Panc1 (cell line): Measurements from ENCODE around the gene KCNG2. TPM values are rescaled to one million over a fixed set of nuclear protein-coding genes. Genes with fewer than 3 reads are reported as not detected.

Source experiments
- ATAC-seq: fragments of 200-7000 bp; cut with Tn5 transposase; 2 replicates; pipeline ENCODE4 v1.9.1; 2020; ENCODE audit warnings: mild to moderate bottlenecking, moderate library complexity
- BruUV-seq: library from RNA; stranded (reverse); fragments of 400-500 nt; replicated peaks from 2 replicates; lab custom pipeline; 2021; lab: Mats Ljungman, UMichigan
- CTCF ChIA-PET: fragments of 300-600 bp; sonication (Branson Sonifier 250); formaldehyde crosslinking; loops from one replicate; lab custom pipeline; 2022; ENCODE audit warnings: antibody characterized with exemption; lab: Charles Lee
- POLR2A ChIA-PET: fragments of 300-600 bp; sonication (Branson Sonifier 250); formaldehyde crosslinking; loops from one replicate; lab custom pipeline; 2022; ENCODE audit warnings: antibody characterized with exemption; lab: Charles Lee
- DNase-seq: peaks from one replicate; pipeline ENCODE4 v3.0.0-alpha.2; 2010; ENCODE audit warnings: low read depth, low spot score
- H3K27ac ChIP-seq: 2 replicates; pipeline ENCODE4 v1.5.1; 2011; ENCODE audit warnings: mild to moderate bottlenecking, low read length, inconsistent platforms
- H3K27me3 ChIP-seq: fragments of 200-500 bp; sonication (Bioruptor generic); 2 replicates; pipeline ENCODE4 v1.6.0; 2014; ENCODE audit warnings: low read length, inconsistent platforms; ENCODE audit not compliant: control insufficient read depth, insufficient read depth
- H3K36me3 ChIP-seq: fragments of 200-500 bp; sonication (Bioruptor generic); 2 replicates; pipeline ENCODE4 v1.5.1; 2014; ENCODE audit warnings: inconsistent platforms, mild to moderate bottlenecking, low read length, moderate library complexity; ENCODE audit not compliant: control insufficient read depth, insufficient read depth
- H3K4me1 ChIP-seq: 2 replicates; pipeline ENCODE4 v1.5.1; 2011; ENCODE audit warnings: inconsistent platforms, mild to moderate bottlenecking, low read length, moderate library complexity; ENCODE audit not compliant: control insufficient read depth, insufficient read depth
- H3K4me3 ChIP-seq, 2 experiments: 2 replicates each; pipeline ENCODE4 v1.5.1; 2011 to 2012; ENCODE audit warnings: low read depth in 2 of 2, low read length in 2 of 2, mild to moderate bottlenecking in 2 of 2, inconsistent platforms in 1 of 2, moderate library complexity in 1 of 2
- H3K9me3 ChIP-seq: fragments of 200-500 bp; sonication (Bioruptor generic); 2 replicates; pipeline ENCODE4 v1.5.1; 2014; ENCODE audit warnings: low read depth, mild to moderate bottlenecking, inconsistent platforms, low read length, moderate library complexity; ENCODE audit not compliant: control insufficient read depth, insufficient read depth
- CTCF ChIP-seq: fragments of 450-650 bp; IDR thresholded peaks from 2 replicates; pipeline ENCODE4 v1.5.1; 2017; ENCODE audit warnings: mild to moderate bottlenecking
- POLR2AphosphoS5 ChIP-seq: IDR thresholded peaks from 2 replicates; pipeline ENCODE4 v1.6.1; 2012; ENCODE audit warnings: mild to moderate bottlenecking, low read depth, low read length, moderate library complexity
- REST ChIP-seq, 2 experiments: IDR thresholded peaks; 2 replicates each; pipeline ENCODE4 v1.6.1; 2011 to 2012; ENCODE audit warnings: low read depth in 2 of 2, control low read depth in 1 of 2, low read length in 1 of 2, mild to moderate bottlenecking in 1 of 2, moderate library complexity in 1 of 2; ENCODE audit not compliant: insufficient read depth in 1 of 2
- SIN3A ChIP-seq: IDR thresholded peaks from 2 replicates; pipeline ENCODE4 v1.6.1; 2012; ENCODE audit warnings: low read depth, mild to moderate bottlenecking, low read length, moderate library complexity, borderline replicate concordance; ENCODE audit not compliant: insufficient read depth
- TCF7L2 ChIP-seq: IDR thresholded peaks from 2 replicates; pipeline ENCODE4 v1.6.1; 2011; ENCODE audit warnings: mild to moderate bottlenecking, low read depth, low read length, inconsistent platforms
- in situ Hi-C: cut with HindIII; loops from 2 replicates; pipeline ENCODE4 v1.10.0; 2016; ENCODE audit warnings: low sequenced_read_pairs, low pct_unique_long_range_greater_than_20kb
- intact Hi-C: fragments of 100-400 bp; cut with micrococcal nuclease; formaldehyde crosslinking; loops from one replicate; pipeline ENCODE4 v1.10.0; 2022; ENCODE audit not compliant: unreplicated experiment
- total RNA-seq: library from RNA; stranded (reverse); gene quantifications from one replicate; pipeline ENCODE4 v1.2.1, GENCODE V29; 2021; ENCODE audit not compliant: unreplicated experiment

Gene KCNG2
- total RNA-seq, 1 experiment from 2014 or later = not detected

GRCh38 chr18:79799619-79800370 lies 2.1 kb downstream of the KCNG2 start:
- Histone ChIP-seq H3K4me1 (0 out of 2 replicates have a peak, but pooled peaks cover 3% of the 10 kb centered on the region), H3K9me3 (no peaks in the 10 kb centered on the region), H3K27me3 (peaks cover 5% of the 10 kb centered on the region; the same call in 1 of the 2 replicates), H3K27ac (no peak overlapping the region), H3K36me3 (no peaks in the 10 kb centered on the region), H3K4me3 (no peak overlapping the region)
- BruUV-seq = no TSS peak
- ChIA-PET POLR2A (no interaction called here), CTCF (no interaction called here)
- DNase-seq (no peak), ATAC-seq (no peak)
- in situ Hi-C loops = no loop called here
- intact Hi-C loops = no loop called here
- no peak for TF ChIP-seq CTCF
- TF ChIP-seq SIN3A = no peak
- TF ChIP-seq POLR2AphosphoS5 = no peak
- TF ChIP-seq TCF7L2 = no peak
- no peak for TF ChIP-seq REST (IDR thresholded peaks at IDR 0.05; ENCODE audit: insufficient read depth in 1 of 2, low read depth in 2 of 2, low read length in 1 of 2)

- 0 out of 2 replicates have a peak, but pooled peaks cover 3% of the 10 kb centered on the region for H3K4me1 ChIP-seq
- CTCF ChIA-PET = no interaction called here
- BruUV-seq = no TSS peak
- H3K4me3 ChIP-seq = no peak overlapping the region
- H3K27me3 ChIP-seq = peaks cover 5% of the 10 kb centered on the region; the same call in 1 of the 2 replicates
- intact Hi-C loops (no loop called here), in situ Hi-C loops (no loop called here)
- ATAC-seq (no peak), DNase-seq (no peak)
- TF ChIP-seq TCF7L2 (no peak), CTCF (no peak), REST (IDR thresholded peaks at IDR 0.05; ENCODE audit: insufficient read depth in 1 of 2, low read depth in 2 of 2, low read length in 1 of 2) (no peak), POLR2AphosphoS5 (no peak)
- H3K9me3 ChIP-seq = no peaks in the 10 kb centered on the region
- no peak overlapping the region for H3K27ac ChIP-seq
- no peaks in the 10 kb centered on the region for H3K36me3 ChIP-seq
- POLR2A ChIA-PET = no interaction called here
These were observed 2.8 kb downstream of the KCNG2 start for GRCh38 chr18:79800371-79801180.
